HepG2 (cell line): ENCODE measurements around the gene VPS9D1. TPM values are rescaled to one million over a fixed set of nuclear protein-coding genes. Genes with fewer than 3 reads are reported as not detected.

Experiments used
- BHLHE40 ChIP-seq: IDR thresholded peaks from 2 replicates; pipeline ENCODE4 v1.6.1; 2011; ENCODE audit warnings: low read length, improper control_type of control experiment
- EEA1 ChIP-seq: sonication (generic); formaldehyde crosslinking; IDR thresholded peaks from 2 replicates; pipeline ENCODE4 v1.5.1; 2020; ENCODE audit warnings: mild to moderate bottlenecking, missing genetic modification reagents, borderline replicate concordance
- GATAD1 ChIP-seq: IDR thresholded peaks from 2 replicates; pipeline ENCODE4 v1.6.1; 2016; ENCODE audit warnings: missing genetic modification reagents, missing compliant biosample characterization
- MLLT10 ChIP-seq: sonication (generic); formaldehyde crosslinking; IDR thresholded peaks from 2 replicates; pipeline ENCODE4 v1.4.0; 2020; ENCODE audit warnings: missing genetic modification reagents
- MTA1 ChIP-seq: sonication (generic); formaldehyde crosslinking; IDR thresholded peaks from 2 replicates; pipeline ENCODE4 v1.4.0; 2020; ENCODE audit warnings: missing genetic modification reagents, mild to moderate bottlenecking, borderline replicate concordance
- POLR2A ChIP-seq, 2 experiments: IDR thresholded peaks; 2 replicates each; pipeline ENCODE4 v1.6.1; 2011; ENCODE audit warnings: low read depth in 2 of 2, low read length in 2 of 2, mild to moderate bottlenecking in 1 of 2, moderate library complexity in 1 of 2; ENCODE audit not compliant: insufficient read depth in 1 of 2
- SOX13 ChIP-seq, 3 experiments: fragments of 450-650 bp in 1 of 3; sonication (generic) in 1 of 3; formaldehyde crosslinking in 1 of 3; IDR thresholded peaks in 2 of 3; conservative IDR thresholded peaks in 1 of 3; 2 replicates each; pipeline versions ENCODE4 v1.5.0 to v1.6.1; 2016 to 2020; ENCODE audit warnings: antibody characterized with exemption in 1 of 3, mild to moderate bottlenecking in 1 of 3, missing compliant biosample characterization in 1 of 3, missing genetic modification reagents in 1 of 3, moderate library complexity in 1 of 3
- SP140L ChIP-seq: sonication (generic); formaldehyde crosslinking; IDR thresholded peaks from 2 replicates; pipeline ENCODE4 v1.4.0; 2020; ENCODE audit warnings: missing genetic modification reagents, borderline replicate concordance
- SP2 ChIP-seq: sonication (generic); formaldehyde crosslinking; IDR thresholded peaks from 2 replicates; pipeline ENCODE4 v1.5.1; 2020; ENCODE audit warnings: mild to moderate bottlenecking, missing genetic modification reagents
- SRSF9 ChIP-seq: fragments of 200-400 bp; formaldehyde crosslinking; IDR thresholded peaks from 2 replicates; pipeline ENCODE4 v1.6.1; 2018; ENCODE audit warnings: borderline replicate concordance, mild to moderate bottlenecking, low read depth, low read length; ENCODE audit not compliant: insufficient read depth, poor library complexity, severe bottlenecking
- SSRP1 ChIP-seq: IDR thresholded peaks from 2 replicates; pipeline ENCODE4 v1.6.1; 2016; ENCODE audit warnings: control low read depth
- TOE1 ChIP-seq: sonication (generic); formaldehyde crosslinking; IDR thresholded peaks from 2 replicates; pipeline ENCODE4 v1.4.0; 2020; ENCODE audit warnings: mild to moderate bottlenecking, missing genetic modification reagents
- ZBTB7B ChIP-seq: sonication (generic); formaldehyde crosslinking; IDR thresholded peaks from 2 replicates; pipeline ENCODE4 v1.4.0; 2020; ENCODE audit warnings: missing genetic modification reagents
- ZKSCAN5 ChIP-seq: sonication (generic); formaldehyde crosslinking; IDR thresholded peaks from 2 replicates; pipeline ENCODE4 v1.5.1; 2020; ENCODE audit warnings: mild to moderate bottlenecking, missing genetic modification reagents
- ZNF20 ChIP-seq: sonication (generic); formaldehyde crosslinking; IDR thresholded peaks from 2 replicates; pipeline ENCODE4 v1.4.0; 2020; ENCODE audit warnings: mild to moderate bottlenecking, moderate library complexity, missing genetic modification reagents
- ZNF224 ChIP-seq: sonication (generic); formaldehyde crosslinking; IDR thresholded peaks from 2 replicates; pipeline ENCODE4 v1.5.0; 2020; ENCODE audit warnings: mild to moderate bottlenecking, missing genetic modification reagents
- ZNF558 ChIP-seq: sonication (generic); formaldehyde crosslinking; IDR thresholded peaks from 2 replicates; pipeline ENCODE4 v1.9.0; 2022; ENCODE audit warnings: mild to moderate bottlenecking, missing genetic modification reagents, borderline replicate concordance
- ZNF615 ChIP-seq: sonication (generic); formaldehyde crosslinking; IDR thresholded peaks from 2 replicates; pipeline ENCODE4 v1.5.0; 2020; ENCODE audit warnings: mild to moderate bottlenecking, missing genetic modification reagents, borderline replicate concordance
- ZNF652 ChIP-seq: IDR thresholded peaks from 2 replicates; pipeline ENCODE4 v1.6.1; 2016; ENCODE audit warnings: low read depth, borderline replicate concordance
- ZNF891 ChIP-seq: sonication (generic); formaldehyde crosslinking; IDR thresholded peaks from 2 replicates; pipeline ENCODE4 v1.5.0; 2020; ENCODE audit warnings: mild to moderate bottlenecking, missing genetic modification reagents
- polyA plus RNA-seq, 8 experiments: library from polyadenylated mRNA; depleted of rRNA in 3 of 8; stranded (reverse) in 7 of 8; unstranded in 1 of 8; fragments of >200 nt; fragmentation: Illumina TruSeq in 4 of 8; extraction: Trizol in 4 of 8; gene quantifications; 2 replicates each; pipeline versions ENCODE4 v1.2.1 to v1.2.3, GENCODE V29; 2011 to 2016; ENCODE audit warnings: low read depth in 4 of 8, missing spikeins in 1 of 8, mixed read lengths in 1 of 8; ENCODE audit not compliant: insufficient read depth in 1 of 8
- total RNA-seq, 5 experiments: library from RNA; depleted of rRNA; stranded (reverse); fragments of >200 nt; fragmentation: Illumina TruSeq; extraction: Trizol; gene quantifications; 2 replicates each; pipeline ENCODE4 v1.2.3, GENCODE V29; 2016; ENCODE audit warnings: low read depth in 1 of 5
- TF ChIP-seq, protein P1 (sequence below): sonication (generic); formaldehyde crosslinking; IDR thresholded peaks from 2 replicates; pipeline ENCODE4 v1.5.0; 2020; ENCODE audit warnings: missing genetic modification reagents
- TF ChIP-seq, protein P2 (sequence below): sonication (generic); formaldehyde crosslinking; conservative IDR thresholded peaks from 2 replicates; pipeline ENCODE4 v1.8.1; 2023; ENCODE audit warnings: missing genetic modification reagents
- TF ChIP-seq, protein P3 (sequence below): sonication (generic); formaldehyde crosslinking; IDR thresholded peaks from 2 replicates; pipeline ENCODE4 v1.4.0; 2020; ENCODE audit warnings: mild to moderate bottlenecking, missing genetic modification reagents
- TF ChIP-seq, protein P4 (sequence below): sonication (generic); formaldehyde crosslinking; IDR thresholded peaks from 2 replicates; pipeline ENCODE4 v1.8.0; 2022; ENCODE audit warnings: mild to moderate bottlenecking, missing genetic modification reagents; ENCODE audit not compliant: insufficient replicate concordance
- TF ChIP-seq, protein P5 (sequence below): sonication (generic); formaldehyde crosslinking; IDR thresholded peaks from 2 replicates; pipeline ENCODE4 v1.4.0; 2020; ENCODE audit warnings: mild to moderate bottlenecking, missing genetic modification reagents

VPS9D1 gene
- total and polyA plus RNA-seq, 2 of the 13 experiments (the other 11 are each of a cell fraction or from before 2014, with no cell fraction given) = 10.1 to 13.2 TPM

DNA sequence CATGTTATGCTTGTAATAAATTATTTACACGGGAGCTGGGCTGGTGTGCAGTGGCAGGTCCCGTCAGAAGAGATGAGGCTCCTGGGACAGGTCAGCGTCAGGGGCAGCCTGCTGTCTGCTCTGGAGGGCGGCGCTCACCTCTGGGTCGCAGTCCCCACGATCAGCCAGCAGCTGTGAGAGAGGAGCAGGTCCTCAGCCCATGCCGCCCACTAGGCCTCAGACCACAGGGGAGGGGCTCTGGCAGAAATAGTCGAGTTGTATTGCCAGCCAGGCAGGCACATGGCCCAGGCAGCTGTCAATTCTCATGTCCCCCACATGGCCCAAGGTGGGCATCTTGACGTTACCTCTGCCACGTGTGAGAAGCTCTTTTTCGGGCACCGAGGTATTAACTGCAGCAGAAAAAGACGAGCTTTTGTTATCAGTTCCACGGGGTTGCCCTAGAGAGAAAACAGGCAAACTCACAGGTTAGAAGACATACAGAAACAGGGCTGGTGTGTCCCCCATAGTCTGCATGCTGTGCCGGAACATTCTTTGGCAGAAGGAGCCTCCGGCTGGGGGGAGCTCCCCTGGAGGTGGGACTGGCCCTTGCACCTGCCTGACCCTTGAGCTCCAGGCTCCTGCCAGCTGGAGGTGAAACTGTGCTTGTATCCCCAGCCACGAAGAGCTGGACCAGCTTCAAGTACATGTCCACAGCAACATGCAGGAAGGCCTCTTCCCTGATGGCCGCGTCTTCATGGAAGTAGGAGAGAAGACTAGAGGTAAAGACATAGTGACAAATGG, 18.0 kb upstream of the VPS9D1 start (continued):
- TF ChIP-seq TOE1 = no peak
- TF ChIP-seq, protein P1, sequence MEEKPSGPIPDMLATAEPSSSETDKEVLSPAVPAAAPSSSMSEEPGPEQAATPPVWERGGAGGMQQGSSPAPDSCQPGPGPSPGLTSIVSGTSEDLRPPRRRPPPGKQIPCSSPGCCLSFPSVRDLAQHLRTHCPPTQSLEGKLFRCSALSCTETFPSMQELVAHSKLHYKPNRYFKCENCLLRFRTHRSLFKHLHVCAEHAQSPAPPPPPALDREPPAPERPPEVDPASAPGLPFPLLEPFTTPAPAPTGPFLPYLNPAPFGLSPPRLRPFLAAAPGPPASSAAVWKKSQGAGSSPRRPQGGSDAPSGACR (CRISPR knock-in tag) = no peak
- TF ChIP-seq, protein P2, sequence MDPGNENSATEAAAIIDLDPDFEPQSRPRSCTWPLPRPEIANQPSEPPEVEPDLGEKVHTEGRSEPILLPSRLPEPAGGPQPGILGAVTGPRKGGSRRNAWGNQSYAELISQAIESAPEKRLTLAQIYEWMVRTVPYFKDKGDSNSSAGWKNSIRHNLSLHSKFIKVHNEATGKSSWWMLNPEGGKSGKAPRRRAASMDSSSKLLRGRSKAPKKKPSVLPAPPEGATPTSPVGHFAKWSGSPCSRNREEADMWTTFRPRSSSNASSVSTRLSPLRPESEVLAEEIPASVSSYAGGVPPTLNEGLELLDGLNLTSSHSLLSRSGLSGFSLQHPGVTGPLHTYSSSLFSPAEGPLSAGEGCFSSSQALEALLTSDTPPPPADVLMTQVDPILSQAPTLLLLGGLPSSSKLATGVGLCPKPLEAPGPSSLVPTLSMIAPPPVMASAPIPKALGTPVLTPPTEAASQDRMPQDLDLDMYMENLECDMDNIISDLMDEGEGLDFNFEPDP (CRISPR knock-in tag) = 0 out of 2 replicates have a peak, but pooled peaks have one; percentile 20
- TF ChIP-seq SOX13 (IDR thresholded peaks at IDR 0.05) = no peak
- TF ChIP-seq SOX13 (CRISPR knock-in tag; conservative IDR thresholded peaks at IDR 0.05 in 1 of 2, IDR thresholded peaks at IDR 0.05 in 1 of 2) = no peak
- TF ChIP-seq ZBTB7B (CRISPR knock-in tag) = no peak
- TF ChIP-seq ZNF224 = no peak
- TF ChIP-seq, protein P3, sequence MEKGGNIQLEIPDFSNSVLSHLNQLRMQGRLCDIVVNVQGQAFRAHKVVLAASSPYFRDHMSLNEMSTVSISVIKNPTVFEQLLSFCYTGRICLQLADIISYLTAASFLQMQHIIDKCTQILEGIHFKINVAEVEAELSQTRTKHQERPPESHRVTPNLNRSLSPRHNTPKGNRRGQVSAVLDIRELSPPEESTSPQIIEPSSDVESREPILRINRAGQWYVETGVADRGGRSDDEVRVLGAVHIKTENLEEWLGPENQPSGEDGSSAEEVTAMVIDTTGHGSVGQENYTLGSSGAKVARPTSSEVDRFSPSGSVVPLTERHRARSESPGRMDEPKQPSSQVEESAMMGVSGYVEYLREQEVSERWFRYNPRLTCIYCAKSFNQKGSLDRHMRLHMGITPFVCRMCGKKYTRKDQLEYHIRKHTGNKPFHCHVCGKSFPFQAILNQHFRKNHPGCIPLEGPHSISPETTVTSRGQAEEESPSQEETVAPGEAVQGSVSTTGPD (CRISPR knock-in tag) = no peak
- no peak for TF ChIP-seq ZKSCAN5 (CRISPR knock-in tag)
- TF ChIP-seq EEA1 = no peak
- no peak for TF ChIP-seq SP2 (CRISPR knock-in tag)
- TF ChIP-seq MLLT10 (CRISPR knock-in tag) = no peak
- TF ChIP-seq SP140L = no peak
- no peak for TF ChIP-seq BHLHE40
- TF ChIP-seq, protein P4, sequence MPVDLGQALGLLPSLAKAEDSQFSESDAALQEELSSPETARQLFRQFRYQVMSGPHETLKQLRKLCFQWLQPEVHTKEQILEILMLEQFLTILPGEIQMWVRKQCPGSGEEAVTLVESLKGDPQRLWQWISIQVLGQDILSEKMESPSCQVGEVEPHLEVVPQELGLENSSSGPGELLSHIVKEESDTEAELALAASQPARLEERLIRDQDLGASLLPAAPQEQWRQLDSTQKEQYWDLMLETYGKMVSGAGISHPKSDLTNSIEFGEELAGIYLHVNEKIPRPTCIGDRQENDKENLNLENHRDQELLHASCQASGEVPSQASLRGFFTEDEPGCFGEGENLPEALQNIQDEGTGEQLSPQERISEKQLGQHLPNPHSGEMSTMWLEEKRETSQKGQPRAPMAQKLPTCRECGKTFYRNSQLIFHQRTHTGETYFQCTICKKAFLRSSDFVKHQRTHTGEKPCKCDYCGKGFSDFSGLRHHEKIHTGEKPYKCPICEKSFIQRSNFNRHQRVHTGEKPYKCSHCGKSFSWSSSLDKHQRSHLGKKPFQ (CRISPR knock-in tag) = no peak
- TF ChIP-seq GATAD1 (CRISPR knock-in tag) = no peak
- TF ChIP-seq ZNF891 (CRISPR knock-in tag) = no peak
- TF ChIP-seq ZNF615 (CRISPR knock-in tag) = no peak
- TF ChIP-seq, protein P5, sequence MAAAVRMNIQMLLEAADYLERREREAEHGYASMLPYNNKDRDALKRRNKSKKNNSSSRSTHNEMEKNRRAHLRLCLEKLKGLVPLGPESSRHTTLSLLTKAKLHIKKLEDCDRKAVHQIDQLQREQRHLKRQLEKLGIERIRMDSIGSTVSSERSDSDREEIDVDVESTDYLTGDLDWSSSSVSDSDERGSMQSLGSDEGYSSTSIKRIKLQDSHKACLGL (CRISPR knock-in tag) = 0 out of 2 replicates have a peak, but pooled peaks have one; percentile 34
- no peak for TF ChIP-seq MTA1 (CRISPR knock-in tag)
- peak in 1 of 2 experiments; percentile 9; a peak in 1 of 4 replicates for TF ChIP-seq POLR2A (IDR thresholded peaks at IDR 0.05; ENCODE audit: insufficient read depth in 1 of 2, low read depth in 2 of 2, low read length in 2 of 2)
- no peak for TF ChIP-seq ZNF652 (CRISPR knock-in tag)
- TF ChIP-seq ZNF558 (CRISPR knock-in tag) = no peak
- TF ChIP-seq ZNF20 = no peak
- TF ChIP-seq SSRP1 (CRISPR knock-in tag) = 0 out of 2 replicates have a peak, but pooled peaks have one; percentile 15
- no peak for TF ChIP-seq SRSF9
